ENCODE results near the gene NDUFA7.

Gene NDUFA7

DNA sequence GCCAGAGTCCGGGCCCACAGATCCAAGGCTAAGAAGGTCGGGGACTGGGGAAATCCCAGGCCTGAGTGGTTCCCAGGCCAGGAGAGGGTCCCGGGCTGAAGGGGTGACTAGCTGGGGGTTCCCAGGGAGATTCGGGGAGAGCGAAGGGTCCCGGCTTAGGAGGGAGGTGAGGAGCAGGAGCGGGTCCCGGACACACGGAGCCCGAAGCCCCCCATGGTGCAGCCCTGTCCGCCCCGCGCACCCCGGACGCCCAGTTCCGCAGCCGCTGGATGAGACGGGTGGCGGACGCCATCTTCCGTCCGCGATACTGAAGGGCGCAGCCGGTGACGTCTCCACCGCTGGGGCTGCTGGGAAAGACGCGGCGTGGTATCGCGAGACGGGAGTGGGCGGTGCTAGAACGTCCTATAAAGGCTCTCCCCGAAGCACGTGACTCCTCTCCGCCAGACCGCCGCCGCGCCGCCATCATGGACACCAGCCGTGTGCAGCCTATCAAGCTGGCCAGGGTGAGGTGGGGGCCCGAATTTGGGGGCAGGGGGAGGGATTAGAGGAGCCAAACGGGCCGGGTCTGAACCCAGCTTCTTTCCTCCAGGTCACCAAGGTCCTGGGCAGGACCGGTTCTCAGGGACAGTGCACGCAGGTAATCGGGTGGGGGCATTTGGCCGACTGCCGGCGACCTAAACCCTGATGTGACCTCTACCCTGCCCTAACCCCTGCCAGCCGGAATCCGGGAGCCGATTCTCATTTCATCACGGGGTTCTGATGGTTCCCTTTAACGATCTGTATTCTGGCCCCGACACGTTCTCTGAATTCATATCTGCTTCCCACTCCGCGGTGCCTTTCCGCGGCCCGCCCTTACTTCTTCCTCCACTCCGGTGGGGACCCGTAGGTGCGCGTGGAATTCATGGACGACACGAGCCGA lies at the start of gene NDUFA7, which contains the start of gene RPS28:
Gene NDUFA7 (minus strand): TSS at position 309 of the 919 bp plus-strand sequence. CDS start 17 bp downstream, at position 292.
Gene RPS28 (plus strand): TSS at position 430 of the 919 bp plus-strand sequence. CDS start 35 bp downstream, at position 465.
- peak within 1 kb of the TSS; percentile 86 to 99 (median 96) for H3K27ac ChIP-seq
- peaks cover 26 to 44% (median 35%) of the 10 kb centered on the region in 11 experiments; a peak in 21 of 22 replicates for H4K20me1 ChIP-seq
- TF ChIP-seq Cebpa-rat (IDR thresholded peaks at IDR 0.05): no peak
- peak within 1 kb of the TSS; percentile 95 to 100 (median 98) for H3K9ac ChIP-seq
- H3K9me3 ChIP-seq (replicated peaks in 1 of 11): peaks cover 0 to 5% (median 0%) of the 10 kb centered on the region in 11 experiments; a peak in 4 of 22 replicates
- H3K4me3 ChIP-seq: peak within 1 kb of the TSS; percentile 82 to 99 (median 94)
- peak within 1 kb of the TSS; percentile 91 to 100 (median 99) for H3K4me2 ChIP-seq
- no peaks in the 10 kb centered on the region for H3K27me3 ChIP-seq
- peaks cover 41 to 71% (median 62%) of the 10 kb centered on the region in 10 experiments for H3K4me1 ChIP-seq
- peaks cover 23 to 48% (median 33%) of the 10 kb centered on the region in 11 experiments for H3K36me3 ChIP-seq

- peaks cover 20 to 32% (median 27%) of the 10 kb centered on the region in 11 experiments for H3K27me3 ChIP-seq
- peak overlapping the region in 1 of 11 experiments; percentile 16; a peak in 1 of 22 replicates for H3K27ac ChIP-seq
- peaks cover 14 to 24% (median 22%) of the 10 kb centered on the region in 10 experiments for H3K4me1 ChIP-seq
- H3K36me3 ChIP-seq: peaks cover 0 to 24% (median 13%) of the 10 kb centered on the region in 11 experiments; a peak in 14 of 22 replicates
- H3K9ac ChIP-seq: no peak overlapping the region
- no peaks in the 10 kb centered on the region for H3K9me3 ChIP-seq (replicated peaks in 1 of 11)
- H3K4me3 ChIP-seq: no peak overlapping the region
- no peak overlapping the region for H3K4me2 ChIP-seq
- no peak for TF ChIP-seq Cebpa-rat (IDR thresholded peaks at IDR 0.05)
- H4K20me1 ChIP-seq: peaks cover 0 to 19% (median 6%) of the 10 kb centered on the region in 11 experiments; a peak in 9 of 22 replicates
Measured at GRCh38 chr19:8370176-8371010, 49.2 kb upstream of the NDUFA7 start.

DNA sequence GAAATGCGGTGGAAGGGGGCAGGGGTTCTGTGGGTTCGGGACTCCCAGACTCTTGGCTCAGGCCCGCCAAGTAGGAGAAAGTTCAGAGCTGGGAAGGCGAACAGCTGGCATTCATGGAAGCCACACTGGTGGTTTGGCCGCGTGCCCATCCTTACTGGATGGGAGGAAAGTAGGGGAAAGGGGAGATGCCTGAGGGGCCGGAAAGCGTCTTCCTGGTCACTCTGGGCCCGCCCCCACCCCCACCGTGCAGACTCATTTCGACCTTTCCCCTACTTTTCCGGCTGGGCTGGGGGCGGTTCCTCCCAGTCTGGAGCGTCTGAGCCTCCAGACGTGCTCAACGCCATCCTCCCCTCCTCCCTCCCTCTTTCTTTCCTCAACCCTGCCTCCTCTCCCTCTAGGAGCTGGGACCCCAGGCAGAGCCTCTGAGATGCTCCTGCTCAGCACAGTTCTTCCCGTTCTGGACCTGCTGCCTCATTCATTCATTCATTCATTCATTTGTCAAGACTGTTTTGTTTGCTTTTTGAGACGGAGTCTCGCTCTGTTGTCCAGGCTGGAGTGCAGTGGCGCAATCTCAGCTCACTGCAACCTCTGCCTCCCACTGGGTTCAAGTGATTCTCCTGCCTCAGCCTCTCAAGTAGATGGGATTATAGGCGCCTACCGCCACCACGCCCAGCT lies 46.3 kb upstream of the NDUFA7 start:
- Histone ChIP-seq H3K4me2 (peak overlapping the region; percentile 51 to 78 (median 66)), H4K20me1 (peaks cover 0 to 31% (median 14%) of the 10 kb centered on the region in 11 experiments; a peak in 14 of 22 replicates), H3K27me3 (peaks cover 47 to 60% (median 54%) of the 10 kb centered on the region in 11 experiments), H3K36me3 (peaks cover 0 to under 1% (median 0%) of the 10 kb centered on the region in 11 experiments; a peak in 4 of 22 replicates), H3K4me1 (peaks cover 31 to 47% (median 42%) of the 10 kb centered on the region in 10 experiments), H3K9ac (no peak overlapping the region), H3K27ac (no peak overlapping the region), H3K9me3 (replicated peaks in 1 of 11) (no peaks in the 10 kb centered on the region), H3K4me3 (no peak overlapping the region)
- TF ChIP-seq Cebpa-rat (IDR thresholded peaks at IDR 0.05): no peak

- TF ChIP-seq Cebpa-rat (IDR thresholded peaks at IDR 0.05): no peak
- H3K4me2 ChIP-seq: peak overlapping the region; percentile 51 to 78 (median 66)
- no peak overlapping the region for H3K4me3 ChIP-seq
- H3K36me3 ChIP-seq: no peaks in the 10 kb centered on the region; a peak in 1 of 22 replicates
- H3K4me1 ChIP-seq: peaks cover 37 to 53% (median 47%) of the 10 kb centered on the region in 10 experiments
- H3K27me3 ChIP-seq: peaks cover 47 to 65% (median 60%) of the 10 kb centered on the region in 11 experiments
- no peaks in the 10 kb centered on the region for H3K9me3 ChIP-seq (replicated peaks in 1 of 11)
- no peak overlapping the region for H3K9ac ChIP-seq
- H3K27ac ChIP-seq: no peak overlapping the region
- peaks cover 0 to 31% (median 14%) of the 10 kb centered on the region in 11 experiments; a peak in 14 of 22 replicates for H4K20me1 ChIP-seq
Measured at GRCh38 chr19:8366961-8367326, 45.8 kb upstream of the NDUFA7 start.

DNA sequence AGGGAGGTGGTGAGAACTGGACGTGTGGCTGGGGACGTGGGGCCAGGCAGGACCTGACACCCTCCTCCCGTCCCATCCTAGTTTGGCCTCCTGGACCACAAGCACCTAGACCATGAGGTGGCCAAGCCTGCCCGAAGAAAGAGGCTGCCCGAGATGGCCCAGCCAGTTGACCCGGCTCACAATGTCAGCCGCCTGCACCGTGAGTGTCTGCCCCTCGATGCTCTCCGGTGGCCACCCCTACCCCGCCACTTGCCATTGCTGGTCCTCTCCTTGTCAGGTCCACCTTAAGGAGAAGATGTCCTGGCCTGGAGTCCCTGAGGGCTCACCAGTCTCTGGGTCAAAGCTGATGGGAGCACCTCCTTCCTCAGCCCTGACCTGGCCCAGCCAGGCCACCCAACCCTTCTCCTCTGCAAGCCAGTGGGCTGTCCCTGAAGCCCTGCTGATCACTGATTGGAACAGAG lies 45.0 kb upstream of the NDUFA7 start:
- Histone ChIP-seq H3K4me2 (no peak overlapping the region), H3K27me3 (peaks cover 47 to 69% (median 64%) of the 10 kb centered on the region in 11 experiments), H4K20me1 (peaks cover 0 to 31% (median 14%) of the 10 kb centered on the region in 11 experiments; a peak in 14 of 22 replicates), H3K9me3 (replicated peaks in 1 of 11) (no peaks in the 10 kb centered on the region), H3K27ac (no peak overlapping the region), H3K4me1 (peaks cover 40 to 52% (median 47%) of the 10 kb centered on the region in 10 experiments), H3K9ac (no peak overlapping the region), H3K36me3 (no peaks in the 10 kb centered on the region; a peak in 1 of 22 replicates), H3K4me3 (no peak overlapping the region)
- no peak for TF ChIP-seq Cebpa-rat (IDR thresholded peaks at IDR 0.05)

DNA sequence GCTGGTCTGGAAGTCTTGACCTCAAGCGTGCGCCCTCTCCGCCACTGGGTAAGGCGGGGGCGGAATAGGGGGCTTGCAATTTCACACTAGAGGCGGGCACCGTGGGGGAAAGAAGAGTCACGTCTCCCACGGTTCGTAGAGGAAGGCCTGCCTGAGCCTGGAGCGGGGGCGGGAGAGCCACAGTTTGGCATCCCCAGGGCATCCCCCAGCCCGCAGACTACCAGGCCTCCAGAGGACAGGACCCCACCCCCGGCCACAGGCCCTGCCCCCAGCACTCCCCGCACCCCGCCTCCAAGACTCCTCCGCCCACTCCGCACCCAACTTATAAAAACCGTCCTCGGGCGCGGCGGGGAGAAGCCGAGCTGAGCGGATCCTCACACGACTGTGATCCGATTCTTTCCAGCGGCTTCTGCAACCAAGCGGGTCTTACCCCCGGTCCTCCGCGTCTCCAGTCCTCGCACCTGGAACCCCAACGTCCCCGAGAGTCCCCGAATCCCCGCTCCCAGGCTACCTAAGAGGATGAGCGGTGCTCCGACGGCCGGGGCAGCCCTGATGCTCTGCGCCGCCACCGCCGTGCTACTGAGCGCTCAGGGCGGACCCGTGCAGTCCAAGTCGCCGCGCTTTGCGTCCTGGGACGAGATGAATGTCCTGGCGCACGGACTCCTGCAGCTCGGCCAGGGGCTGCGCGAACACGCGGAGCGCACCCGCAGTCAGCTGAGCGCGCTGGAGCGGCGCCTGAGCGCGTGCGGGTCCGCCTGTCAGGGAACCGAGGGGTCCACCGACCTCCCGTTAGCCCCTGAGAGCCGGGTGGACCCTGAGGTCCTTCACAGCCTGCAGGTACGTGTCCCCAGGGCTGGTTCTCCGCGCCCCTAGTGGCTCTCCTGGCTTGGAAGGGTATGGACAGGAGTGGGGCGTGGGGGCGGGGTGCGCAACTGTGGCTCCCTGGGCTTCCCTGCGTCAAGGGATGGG lies 42.9 kb upstream of the NDUFA7 start, which contains the start of gene ANGPTL4:
Gene ANGPTL4 (plus strand): TSS at position 353 of the 969 bp plus-strand sequence. CDS start 167 bp downstream, at position 520.
- Histone ChIP-seq H3K4me3 (peak within 1 kb of the TSS; percentile 44 to 67 (median 57)), H3K27ac (peak within 1 kb of the TSS in 4 of 11 experiments; percentile 48 to 55 (median 52); a peak in 7 of 22 replicates), H3K36me3 (no peaks in the 10 kb centered on the region), H3K4me2 (peak within 1 kb of the TSS; percentile 90 to 100 (median 96)), H3K27me3 (peaks cover 47 to 69% (median 64%) of the 10 kb centered on the region in 11 experiments), H3K4me1 (peaks cover 40 to 50% (median 44%) of the 10 kb centered on the region in 10 experiments), H3K9ac (peak within 1 kb of the TSS; percentile 17 to 71 (median 46); a peak in 18 of 22 replicates), H3K9me3 (replicated peaks in 1 of 11) (no peaks in the 10 kb centered on the region), H4K20me1 (peaks cover 0 to 31% (median 14%) of the 10 kb centered on the region in 11 experiments; a peak in 14 of 22 replicates)
- TF ChIP-seq Cebpa-rat (IDR thresholded peaks at IDR 0.05): no peak
